Neural progenitor cell (in vitro differentiated cells): Measurements from ENCODE around the gene AMER3. TPM values are rescaled to one million over a fixed set of nuclear protein-coding genes. Genes with fewer than 3 reads are reported as not detected.
A peak's percentile ranks its signal among the peaks of the same experiment; 100 is the strongest.

Source experiments
- DNase-seq: peaks from one replicate; pipeline ENCODE4 v3.0.0-alpha.2; 2016; ENCODE audit warnings: low spot score
- H2AFZ ChIP-seq: fragments of 200-600 bp; sonication (generic); replicated peaks from 2 replicates; pipeline ENCODE4 v1.6.1; 2016; ENCODE audit warnings: antibody characterized with exemption
- H3F3A ChIP-seq: fragments of 200-600 bp; sonication (generic); 2 replicates; pipeline ENCODE4 v1.6.1; 2016; ENCODE audit warnings: antibody characterized with exemption, low read depth
- H3K27ac ChIP-seq: fragments of 200-600 bp; sonication (generic); 2 replicates; pipeline ENCODE4 v1.5.1; 2016; ENCODE audit warnings: mild to moderate bottlenecking
- H3K27me3 ChIP-seq: fragments of 200-600 bp; sonication (generic); 2 replicates; pipeline ENCODE4 v1.6.1; 2016; ENCODE audit warnings: mild to moderate bottlenecking, moderate library complexity
- H3K36me3 ChIP-seq: fragments of 200-600 bp; sonication (generic); 2 replicates; pipeline ENCODE4 v1.5.1; 2016
- H3K4me1 ChIP-seq: fragments of 200-600 bp; sonication (generic); 2 replicates; pipeline ENCODE4 v1.6.1; 2016; ENCODE audit warnings: mixed run types
- H3K4me2 ChIP-seq: fragments of 200-600 bp; sonication (generic); 2 replicates; pipeline ENCODE4 v1.6.1; 2016
- H3K4me3 ChIP-seq: fragments of 200-600 bp; sonication (generic); 2 replicates; pipeline ENCODE4 v1.5.1; 2016
- H3K79me2 ChIP-seq: fragments of 200-600 bp; sonication (generic); 2 replicates; pipeline ENCODE4 v1.6.1; 2016; ENCODE audit warnings: low read depth
- H3K9ac ChIP-seq: fragments of 200-600 bp; sonication (generic); 2 replicates; pipeline ENCODE4 v1.6.1; 2016
- H3K9me3 ChIP-seq: fragments of 200-600 bp; sonication (generic); 2 replicates; pipeline ENCODE4 v1.5.1; 2016; ENCODE audit warnings: low read depth
- H4K20me1 ChIP-seq: fragments of 200-600 bp; sonication (generic); 2 replicates; pipeline ENCODE4 v1.6.1; 2016; ENCODE audit warnings: low read depth
- H3K27ac Mint-ChIP-seq: 3 replicates; pipeline ENCODE4 v1.8.0; 2021; ENCODE audit warnings: mixed read lengths
- H3K27me3 Mint-ChIP-seq: 2 replicates; pipeline ENCODE4 v1.8.0; 2022; ENCODE audit warnings: low read depth, mild to moderate bottlenecking, inconsistent platforms, moderate library complexity, mixed read lengths; ENCODE audit not compliant: insufficient read depth
- H3K36me3 Mint-ChIP-seq: 3 replicates; pipeline ENCODE4 v1.8.0; 2021; ENCODE audit warnings: mixed read lengths
- H3K4me1 Mint-ChIP-seq: 3 replicates; pipeline ENCODE4 v1.8.0; 2021; ENCODE audit warnings: mixed read lengths
- H3K4me3 Mint-ChIP-seq: 3 replicates; pipeline ENCODE4 v1.8.0; 2021; ENCODE audit warnings: mild to moderate bottlenecking, moderate library complexity, mixed read lengths
- H3K9me3 Mint-ChIP-seq: 3 replicates; pipeline ENCODE4 v1.8.0; 2020; ENCODE audit warnings: mixed read lengths
- CTCF ChIP-seq: fragments of 200-600 bp; sonication (generic); IDR thresholded peaks from 2 replicates; pipeline ENCODE4 v1.5.1; 2017; ENCODE audit warnings: antibody characterized with exemption, mild to moderate bottlenecking
- EZH2 ChIP-seq: fragments of 200-600 bp; sonication (generic); IDR thresholded peaks from 2 replicates; pipeline ENCODE4 v1.6.1; 2017; ENCODE audit warnings: antibody characterized with exemption, mild to moderate bottlenecking, moderate library complexity
- EZH2phosphoT487 ChIP-seq: fragments of 200-600 bp; sonication (generic); IDR thresholded peaks from 2 replicates; pipeline ENCODE4 v1.6.1; 2017; ENCODE audit warnings: antibody characterized with exemption
- total RNA-seq: library from RNA; depleted of rRNA; stranded (reverse); fragments of >200 nt; gene quantifications from 2 replicates; pipeline ENCODE4 v1.2.3, GENCODE V29; 2015; ENCODE audit warnings: low replicate concordance

Gene AMER3
- total RNA-seq, 1 donor from 2014 or later, result not detected

GRCh38 chr2:130766037-130766436 is 10.7 kb downstream of the AMER3 start:
- Histone ChIP-seq H2AFZ (no peak overlapping the region), H4K20me1 (no peaks in the 10 kb centered on the region), H3K4me3 (no peak overlapping the region), H3K4me2 (no peak overlapping the region), H3F3A (no peaks in the 10 kb centered on the region), H3K9me3 (no peaks in the 10 kb centered on the region), H3K79me2 (no peaks in the 10 kb centered on the region), H3K4me1 (no peaks in the 10 kb centered on the region), H3K27me3 (no peaks in the 10 kb centered on the region), H3K9ac (no peak overlapping the region), H3K27ac (no peak overlapping the region), H3K36me3 (no peaks in the 10 kb centered on the region)
- Mint-ChIP-seq H3K36me3 (no peaks in the 10 kb centered on the region), H3K4me1 (no peaks in the 10 kb centered on the region), H3K27me3 (peaks cover 9% of the 10 kb centered on the region), H3K4me3 (no peak overlapping the region), H3K27ac (no peak overlapping the region), H3K9me3 (peaks cover 2% of the 10 kb centered on the region)
- DNase-seq, result no peak
- TF ChIP-seq CTCF, result no peak
- TF ChIP-seq EZH2, result no peak
- TF ChIP-seq EZH2phosphoT487, result no peak

- Histone ChIP-seq H3K9me3 (no peaks in the 10 kb centered on the region), H3K27me3 (no peaks in the 10 kb centered on the region), H3F3A (no peaks in the 10 kb centered on the region), H3K4me3 (no peak overlapping the region), H3K4me1 (no peaks in the 10 kb centered on the region), H3K4me2 (no peak overlapping the region), H2AFZ (no peak overlapping the region), H4K20me1 (no peaks in the 10 kb centered on the region), H3K79me2 (no peaks in the 10 kb centered on the region), H3K27ac (no peak overlapping the region), H3K9ac (no peak overlapping the region), H3K36me3 (no peaks in the 10 kb centered on the region)
- TF ChIP-seq EZH2, result no peak
- no peak for TF ChIP-seq EZH2phosphoT487
- TF ChIP-seq CTCF, result no peak
- DNase-seq, result no peak
- Mint-ChIP-seq H3K9me3 (peaks cover 2% of the 10 kb centered on the region), H3K4me3 (peak overlapping the region; percentile 46), H3K36me3 (no peaks in the 10 kb centered on the region), H3K27ac (no peak overlapping the region), H3K4me1 (no peaks in the 10 kb centered on the region), H3K27me3 (peaks cover 7% of the 10 kb centered on the region)
Observed at GRCh38 chr2:130766711-130767407, 11.5 kb downstream of the AMER3 start.

- H2AFZ ChIP-seq, result no peak overlapping the region
- no peak overlapping the region for H3K4me2 ChIP-seq
- H3K4me1 ChIP-seq, result no peaks in the 10 kb centered on the region
- TF ChIP-seq CTCF (no peak), EZH2phosphoT487 (no peak)
- no peak for DNase-seq
- Mint-ChIP-seq H3K4me1 (no peaks in the 10 kb centered on the region), H3K27ac (no peak overlapping the region), H3K9me3 (peaks cover 6% of the 10 kb centered on the region), H3K4me3 (no peak overlapping the region), H3K36me3 (no peaks in the 10 kb centered on the region), H3K27me3 (peaks cover 7% of the 10 kb centered on the region)
- no peaks in the 10 kb centered on the region for H4K20me1 ChIP-seq
- no peaks in the 10 kb centered on the region for H3F3A ChIP-seq
- no peaks in the 10 kb centered on the region for H3K36me3 ChIP-seq
- no peaks in the 10 kb centered on the region for H3K27me3 ChIP-seq
- no peak overlapping the region for H3K9ac ChIP-seq
- no peaks in the 10 kb centered on the region for H3K9me3 ChIP-seq
- H3K79me2 ChIP-seq, result no peaks in the 10 kb centered on the region
- H3K27ac ChIP-seq, result no peak overlapping the region
- H3K4me3 ChIP-seq, result no peak overlapping the region
Observed at GRCh38 chr2:130767408-130767775, 12.1 kb downstream of the AMER3 start.
